Right atrium auricular region (tissue), 2 donors: Measurements from ENCODE around the gene MAP7. TPM values are rescaled to one million over a fixed set of nuclear protein-coding genes. Genes with fewer than 3 reads are reported as not detected.

Source experiments
- DNase-seq: peaks from one replicate; pipeline ENCODE4 v3.0.0-alpha.2; 2019; ENCODE audit warnings: low spot score
- H3K27ac ChIP-seq, 2 donors: fragments of 200-600 bp; sonication (generic); 1 replicate in 1 of 2; 2 replicates in 1 of 2; pipeline ENCODE4 v1.5.1; 2016 to 2019
- H3K27me3 ChIP-seq, 2 donors: fragments of 200-600 bp; sonication (generic); one replicate each; pipeline versions ENCODE4 v1.5.1 to v1.6.0; 2017 to 2019
- H3K36me3 ChIP-seq: fragments of 200-600 bp; sonication (generic); one replicate; pipeline ENCODE4 v1.5.1; 2016
- H3K4me1 ChIP-seq, 2 donors: fragments of 200-600 bp; sonication (generic); one replicate each; pipeline versions ENCODE4 v1.5.1 to v1.6.0; 2017 to 2019
- H3K4me3 ChIP-seq, 2 donors: fragments of 200-600 bp; sonication (generic); 1 replicate in 1 of 2; 2 replicates in 1 of 2; pipeline ENCODE4 v1.5.1; 2017 to 2019; ENCODE audit warnings: mild to moderate bottlenecking in 1 of 2, moderate library complexity in 1 of 2
- H3K9me3 ChIP-seq, 2 donors: fragments of 200-600 bp; sonication (generic); one replicate each; pipeline ENCODE4 v1.5.1; 2019
- CTCF ChIP-seq, 2 donors: fragments of 200-600 bp; sonication (generic); IDR thresholded peaks; one replicate each; pipeline ENCODE4 v1.5.1; 2019; ENCODE audit warnings: antibody characterized with exemption in 2 of 2
- total RNA-seq, 2 donors: library from RNA; depleted of rRNA; stranded (reverse); fragments of >200 nt; gene quantifications; one replicate each; pipeline ENCODE4 v1.1.0, GENCODE V29; 2016

The MAP7 gene
- total RNA-seq, 2 donors from 2014 or later = 1.0 to 1.3 TPM

GRCh38 chr6:136562211-136562610 lies 12.0 kb upstream of the MAP7 start:
- Histone ChIP-seq H3K27me3 (no peaks in the 10 kb centered on the region), H3K9me3 (no peaks in the 10 kb centered on the region), H3K36me3 (no peaks in the 10 kb centered on the region), H3K4me3 (no peak overlapping the region), H3K4me1 (no peaks in the 10 kb centered on the region), H3K27ac (no peak overlapping the region)
- DNase-seq = no peak
- TF ChIP-seq CTCF (IDR thresholded peaks at IDR 0.05) = no peak

GRCh38 chr6:136553166-136553787 lies 3.1 kb upstream of the MAP7 start:
- no peak for DNase-seq
- Histone ChIP-seq H3K4me1 (peaks cover 0 to 16% of the 10 kb centered on the region in 2 donors), H3K4me3 (no peak overlapping the region), H3K27me3 (no peaks in the 10 kb centered on the region), H3K9me3 (no peaks in the 10 kb centered on the region), H3K27ac (no peak overlapping the region), H3K36me3 (no peaks in the 10 kb centered on the region)
- no peak for TF ChIP-seq CTCF (IDR thresholded peaks at IDR 0.05)

DNA sequence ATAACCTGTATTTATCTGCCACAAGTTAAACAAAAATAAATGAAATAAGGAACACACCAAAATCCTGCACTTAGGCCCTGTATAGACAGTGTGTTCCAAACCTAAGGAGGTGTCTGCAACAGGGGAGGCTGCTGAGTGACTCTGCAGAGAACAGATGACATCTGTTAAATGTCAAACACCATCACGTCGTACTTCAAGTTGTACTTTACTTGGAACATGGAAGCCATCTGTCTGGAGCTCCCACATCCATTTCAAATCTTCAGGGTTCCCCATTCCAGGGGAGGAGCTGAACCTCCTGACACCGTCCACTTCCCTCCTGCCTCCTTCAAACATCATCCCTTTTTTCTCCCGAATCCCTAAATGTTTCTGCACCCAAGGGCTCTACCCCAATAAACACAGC lies 1.8 kb upstream of the MAP7 start:
- no peaks in the 10 kb centered on the region for H3K36me3 ChIP-seq
- no peaks in the 10 kb centered on the region for H3K27me3 ChIP-seq
- DNase-seq = no peak
- H3K9me3 ChIP-seq = no peaks in the 10 kb centered on the region
- H3K4me3 ChIP-seq = no peak overlapping the region
- peaks cover 0 to 16% of the 10 kb centered on the region in 2 donors for H3K4me1 ChIP-seq
- no peak overlapping the region for H3K27ac ChIP-seq
- no peak for TF ChIP-seq CTCF (IDR thresholded peaks at IDR 0.05)

DNA sequence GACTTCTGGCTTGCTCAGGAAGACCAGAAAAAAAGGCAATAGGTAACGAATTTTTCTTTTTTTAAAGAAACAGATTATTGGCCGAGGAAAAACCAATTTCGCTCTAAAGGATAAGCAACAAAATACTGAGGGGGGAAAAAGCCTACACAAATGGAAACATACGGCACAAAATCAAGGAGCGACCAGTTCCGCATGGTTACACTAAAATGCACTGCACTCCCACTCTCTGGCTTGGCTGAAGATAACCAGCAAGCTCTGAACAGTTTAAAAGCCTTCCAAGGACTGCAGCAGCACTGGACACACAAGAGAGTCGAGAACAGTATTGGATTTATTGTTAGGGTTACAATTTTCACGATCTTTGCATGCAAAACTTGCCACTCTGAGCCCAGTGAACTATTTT lies 881 bp upstream of the MAP7 start:
- H3K9me3 ChIP-seq = no peaks in the 10 kb centered on the region

DNA sequence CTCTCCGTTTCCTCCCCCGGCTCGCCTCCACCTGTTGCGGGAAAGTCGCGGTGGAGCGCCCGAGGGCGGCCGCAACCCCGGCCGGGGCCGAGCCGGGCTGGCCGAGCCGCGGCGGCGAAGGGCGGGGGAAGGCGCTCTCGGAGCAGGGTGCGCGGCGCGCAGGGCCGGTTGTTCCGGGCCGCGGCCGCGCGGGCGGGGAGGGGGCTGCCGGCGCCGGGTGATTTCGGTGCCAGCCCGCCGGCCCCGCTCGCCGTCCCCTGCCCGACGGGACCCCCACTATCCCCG lies 235 bp downstream of the MAP7 start:
- no peaks in the 10 kb centered on the region for H3K36me3 ChIP-seq
- DNase-seq = no peak

More for the DNA sequence above, 881 bp upstream of the MAP7 start:
- Histone ChIP-seq H3K4me1 (peaks cover 0 to 16% of the 10 kb centered on the region in 2 donors), H3K36me3 (no peaks in the 10 kb centered on the region), H3K27me3 (no peaks in the 10 kb centered on the region), H3K4me3 (peak overlapping the region in 1 of 2 donors; percentile 81), H3K27ac (no peak overlapping the region)
- TF ChIP-seq CTCF (IDR thresholded peaks at IDR 0.05) = no peak
- DNase-seq = no peak

More for the DNA sequence above, 235 bp downstream of the MAP7 start:
- no peaks in the 10 kb centered on the region for H3K9me3 ChIP-seq
- H3K4me1 ChIP-seq = peaks cover 0 to 16% of the 10 kb centered on the region in 2 donors
- H3K27me3 ChIP-seq = no peaks in the 10 kb centered on the region
- TF ChIP-seq CTCF (IDR thresholded peaks at IDR 0.05) = no peak
- peak overlapping the region; percentile 59 to 81 for H3K4me3 ChIP-seq
- H3K27ac ChIP-seq = peak overlapping the region in 1 of 2 donors; percentile 27
